Kidney (tissue), 14 donors: ENCODE results near the gene POLR3E. TPM values are rescaled to one million over a fixed set of nuclear protein-coding genes. Genes with fewer than 3 reads are reported as not detected.

ENCODE experiments used
- DNase-seq, 5 donors: peaks; one replicate each; pipeline ENCODE4 v3.0.0-alpha.2; 2013 to 2020
- FAIRE-seq: peaks from 2 replicates; lab custom pipeline; 2012; peaks lifted over from hg19 to GRCh38; lab: Jason Lieb, UNC
- H3K27ac ChIP-seq, 2 donors: one replicate each; pipeline ENCODE4 v1.7.0; 2013; ENCODE audit warnings: low read depth in 2 of 2, low read length in 2 of 2, inconsistent platforms in 1 of 2
- H3K27me3 ChIP-seq: one replicate; pipeline ENCODE4 v1.7.1; 2013; ENCODE audit warnings: low read length, inconsistent platforms; ENCODE audit not compliant: control insufficient read depth, insufficient read depth
- H3K36me3 ChIP-seq, 3 donors: one replicate each; pipeline versions ENCODE4 v1.7.0 to v1.7.1; 2013; ENCODE audit warnings: low read length in 3 of 3, control low read depth in 1 of 3, inconsistent platforms in 1 of 3; ENCODE audit not compliant: insufficient read depth in 3 of 3, control insufficient read depth in 2 of 3
- H3K4me1 ChIP-seq, 3 donors: one replicate each; pipeline versions ENCODE4 v1.7.0 to v1.7.1; 2013; ENCODE audit warnings: low read length in 3 of 3, inconsistent platforms in 1 of 3, low read depth in 1 of 3; ENCODE audit not compliant: control insufficient read depth in 2 of 3, insufficient read depth in 2 of 3
- H3K4me3 ChIP-seq, 3 donors: one replicate each; pipeline versions ENCODE4 v1.7.0 to v1.8.1; 2013; ENCODE audit warnings: low read length in 3 of 3, control low read depth in 1 of 3, inconsistent platforms in 1 of 3
- H3K9ac ChIP-seq, 3 donors: one replicate each; pipeline versions ENCODE4 v1.7.0 to v1.7.1; 2013; ENCODE audit warnings: low read length in 3 of 3, control low read depth in 1 of 3, inconsistent platforms in 1 of 3
- H3K9me3 ChIP-seq, 3 donors: one replicate each; pipeline versions ENCODE4 v1.7.0 to v1.7.1; 2013; ENCODE audit warnings: low read length in 3 of 3, control low read depth in 1 of 3, inconsistent platforms in 1 of 3; ENCODE audit not compliant: control insufficient read depth in 2 of 3, insufficient read depth in 1 of 3
- CTCF ChIP-seq: IDR thresholded peaks from 3 replicates; pipeline ENCODE4 v1.5.1; 2012; ENCODE audit warnings: mild to moderate bottlenecking, moderate library complexity, borderline replicate concordance; ENCODE audit not compliant: insufficient read depth; ENCODE audit errors: extremely low read depth
- intact Hi-C: fragments of 100-400 bp; cut with DNase I; formaldehyde crosslinking; loops from one replicate; pipeline ENCODE4 v1.11.1; 2022
- polyA plus RNA-seq: library from polyadenylated mRNA; stranded (reverse); fragments of 350-450 nt; fragmentation: Illumina TruSeq; extraction: RNeasy Lipid Tissue Mini Kit (QIAGEN cat#74804); gene quantifications from one replicate; pipeline ENCODE4 v1.2.3, GENCODE V29; 2014; ENCODE audit warnings: low read depth, low replicate concordance; ENCODE audit not compliant: insufficient read depth
- total RNA-seq: library from RNA; stranded (reverse); fragmentation: NEBNext Ultra II Directional; extraction: Animal tissue kit (Norgen Biotek cat#: 25700); gene quantifications from one replicate; pipeline ENCODE4 v1.2.1, GENCODE V29; 2021
- donor health status: control.
- donor health status: control.
- donor health status: control.
- donor health status: control.
- donor health status: control.
- donor health status: DM: yes; HTN: yes; CAD: no.
- donor health status: Normal renal cell carcinoma (clear cell type).

POLR3E gene
- total and polyA plus RNA-seq, 2 donors from 2014 or later: 21.3 to 41.4 TPM

- FAIRE-seq (no peak), DNase-seq (peak in 1 of 5 donors; percentile 22)
- H3K27me3 ChIP-seq: no peaks in the 10 kb centered on the region
- H3K27ac ChIP-seq: no peak overlapping the region
- H3K36me3 ChIP-seq: peaks cover 0 to 48% (median 9%) of the 10 kb centered on the region in 3 donors
- no peaks in the 10 kb centered on the region for H3K9me3 ChIP-seq
- H3K4me1 ChIP-seq: peaks cover 0 to 4% (median 0%) of the 10 kb centered on the region in 3 donors
- no peak for TF ChIP-seq CTCF
- intact Hi-C loops: no loop called here
- H3K9ac ChIP-seq: no peak overlapping the region
- H3K4me3 ChIP-seq: no peak overlapping the region
Measured at GRCh38 chr16:22323959-22324786, 27.0 kb downstream of the POLR3E start.

- intact Hi-C loops: no loop called here
- H3K9ac ChIP-seq: no peak overlapping the region
- no peak overlapping the region for H3K4me3 ChIP-seq
- FAIRE-seq: no peak
- no peak for DNase-seq
- H3K4me1 ChIP-seq: peaks cover 0 to 4% (median 0%) of the 10 kb centered on the region in 3 donors
- TF ChIP-seq CTCF: no peak
- H3K27me3 ChIP-seq: no peaks in the 10 kb centered on the region
- H3K36me3 ChIP-seq: peaks cover 0 to 51% (median 11%) of the 10 kb centered on the region in 3 donors
- no peak overlapping the region for H3K27ac ChIP-seq
- no peaks in the 10 kb centered on the region for H3K9me3 ChIP-seq
Measured at GRCh38 chr16:22324787-22325597, 27.8 kb downstream of the POLR3E start.

GRCh38 chr16:22325598-22326368 is 28.6 kb downstream of the POLR3E start:
- Histone ChIP-seq H3K27ac (no peak overlapping the region), H3K4me1 (peaks cover 0 to 4% (median 0%) of the 10 kb centered on the region in 3 donors), H3K36me3 (peaks cover 0 to 46% (median 11%) of the 10 kb centered on the region in 3 donors), H3K4me3 (no peak overlapping the region), H3K27me3 (no peaks in the 10 kb centered on the region), H3K9ac (no peak overlapping the region), H3K9me3 (no peaks in the 10 kb centered on the region)
- no peak for DNase-seq
- FAIRE-seq: no peak
- intact Hi-C loops: no loop called here
- TF ChIP-seq CTCF: no peak
